ENCODE measurements around the gene PTPRH.

Gene PTPRH, protein sequence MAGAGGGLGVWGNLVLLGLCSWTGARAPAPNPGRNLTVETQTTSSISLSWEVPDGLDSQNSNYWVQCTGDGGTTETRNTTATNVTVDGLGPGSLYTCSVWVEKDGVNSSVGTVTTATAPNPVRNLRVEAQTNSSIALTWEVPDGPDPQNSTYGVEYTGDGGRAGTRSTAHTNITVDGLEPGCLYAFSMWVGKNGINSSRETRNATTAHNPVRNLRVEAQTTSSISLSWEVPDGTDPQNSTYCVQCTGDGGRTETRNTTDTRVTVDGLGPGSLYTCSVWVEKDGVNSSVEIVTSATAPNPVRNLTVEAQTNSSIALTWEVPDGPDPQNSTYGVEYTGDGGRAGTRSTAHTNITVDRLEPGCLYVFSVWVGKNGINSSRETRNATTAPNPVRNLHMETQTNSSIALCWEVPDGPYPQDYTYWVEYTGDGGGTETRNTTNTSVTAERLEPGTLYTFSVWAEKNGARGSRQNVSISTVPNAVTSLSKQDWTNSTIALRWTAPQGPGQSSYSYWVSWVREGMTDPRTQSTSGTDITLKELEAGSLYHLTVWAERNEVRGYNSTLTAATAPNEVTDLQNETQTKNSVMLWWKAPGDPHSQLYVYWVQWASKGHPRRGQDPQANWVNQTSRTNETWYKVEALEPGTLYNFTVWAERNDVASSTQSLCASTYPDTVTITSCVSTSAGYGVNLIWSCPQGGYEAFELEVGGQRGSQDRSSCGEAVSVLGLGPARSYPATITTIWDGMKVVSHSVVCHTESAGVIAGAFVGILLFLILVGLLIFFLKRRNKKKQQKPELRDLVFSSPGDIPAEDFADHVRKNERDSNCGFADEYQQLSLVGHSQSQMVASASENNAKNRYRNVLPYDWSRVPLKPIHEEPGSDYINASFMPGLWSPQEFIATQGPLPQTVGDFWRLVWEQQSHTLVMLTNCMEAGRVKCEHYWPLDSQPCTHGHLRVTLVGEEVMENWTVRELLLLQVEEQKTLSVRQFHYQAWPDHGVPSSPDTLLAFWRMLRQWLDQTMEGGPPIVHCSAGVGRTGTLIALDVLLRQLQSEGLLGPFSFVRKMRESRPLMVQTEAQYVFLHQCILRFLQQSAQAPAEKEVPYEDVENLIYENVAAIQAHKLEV

DNA sequence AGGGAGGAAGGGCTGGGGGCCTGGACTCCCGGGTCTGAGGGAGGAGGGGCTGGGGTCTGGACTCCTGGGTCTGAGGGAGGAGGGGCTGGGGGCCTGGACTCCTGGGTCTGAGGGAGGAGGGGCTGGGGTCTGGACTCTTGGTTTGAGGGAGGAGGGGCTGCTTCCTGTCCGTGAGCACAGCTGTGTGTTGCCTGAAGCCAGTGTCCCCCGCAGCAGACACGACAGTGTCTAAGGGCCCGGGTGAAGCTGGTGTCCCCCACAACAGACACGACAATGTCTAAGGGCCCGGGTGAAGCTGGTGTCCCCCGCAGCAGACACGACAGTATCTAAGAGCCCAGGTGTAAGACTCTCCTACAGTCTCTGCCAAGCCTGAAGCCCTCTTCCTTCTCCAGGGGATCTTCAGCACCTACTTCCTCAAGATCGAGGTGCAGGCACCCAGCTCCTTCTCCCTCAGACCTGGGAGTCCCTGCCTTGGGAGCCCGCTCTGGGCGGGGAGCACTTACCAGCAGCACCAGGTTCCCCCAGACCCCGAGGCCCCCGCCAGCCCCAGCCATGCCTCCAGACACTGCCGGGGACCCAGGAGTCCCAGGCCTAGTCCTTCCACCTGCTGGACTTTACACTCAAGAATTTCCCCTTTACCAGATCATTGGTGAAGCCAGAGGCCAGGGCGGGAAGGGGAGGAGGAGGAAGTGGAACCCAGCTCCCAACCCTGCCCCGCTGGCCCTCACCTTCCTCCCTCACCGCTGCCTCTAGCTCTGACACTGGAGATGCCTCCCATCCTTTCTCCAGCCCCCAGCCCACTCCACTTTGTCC is at the start of gene PTPRH:
Gene PTPRH (minus strand): TSS at position 622 of the 813 bp plus-strand sequence. CDS start 68 bp downstream, at position 554.
- DNase-seq (ENCODE audit: low spot score): peak; percentile 6

DNA sequence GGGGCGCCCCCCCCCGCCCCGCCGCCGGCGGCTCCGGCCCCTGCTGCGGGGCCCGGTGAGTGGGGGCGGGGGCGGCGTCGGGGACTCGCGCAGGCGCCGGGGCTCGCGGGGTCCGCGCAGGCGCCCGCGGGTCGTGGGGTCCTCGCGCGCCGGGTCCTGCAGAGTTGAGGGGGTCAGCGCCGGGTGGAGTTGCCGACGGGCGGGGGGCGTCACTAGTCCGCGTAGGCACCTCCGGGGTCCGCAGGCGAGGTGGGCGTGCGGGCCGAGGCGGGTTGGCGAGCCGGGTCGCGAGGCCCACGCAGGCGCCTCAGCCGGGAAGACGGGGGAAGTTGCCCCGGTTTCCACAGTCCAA is 49.2 kb upstream of the PTPRH start:
- peak; percentile 80 for DNase-seq (ENCODE audit: low spot score)

DNA sequence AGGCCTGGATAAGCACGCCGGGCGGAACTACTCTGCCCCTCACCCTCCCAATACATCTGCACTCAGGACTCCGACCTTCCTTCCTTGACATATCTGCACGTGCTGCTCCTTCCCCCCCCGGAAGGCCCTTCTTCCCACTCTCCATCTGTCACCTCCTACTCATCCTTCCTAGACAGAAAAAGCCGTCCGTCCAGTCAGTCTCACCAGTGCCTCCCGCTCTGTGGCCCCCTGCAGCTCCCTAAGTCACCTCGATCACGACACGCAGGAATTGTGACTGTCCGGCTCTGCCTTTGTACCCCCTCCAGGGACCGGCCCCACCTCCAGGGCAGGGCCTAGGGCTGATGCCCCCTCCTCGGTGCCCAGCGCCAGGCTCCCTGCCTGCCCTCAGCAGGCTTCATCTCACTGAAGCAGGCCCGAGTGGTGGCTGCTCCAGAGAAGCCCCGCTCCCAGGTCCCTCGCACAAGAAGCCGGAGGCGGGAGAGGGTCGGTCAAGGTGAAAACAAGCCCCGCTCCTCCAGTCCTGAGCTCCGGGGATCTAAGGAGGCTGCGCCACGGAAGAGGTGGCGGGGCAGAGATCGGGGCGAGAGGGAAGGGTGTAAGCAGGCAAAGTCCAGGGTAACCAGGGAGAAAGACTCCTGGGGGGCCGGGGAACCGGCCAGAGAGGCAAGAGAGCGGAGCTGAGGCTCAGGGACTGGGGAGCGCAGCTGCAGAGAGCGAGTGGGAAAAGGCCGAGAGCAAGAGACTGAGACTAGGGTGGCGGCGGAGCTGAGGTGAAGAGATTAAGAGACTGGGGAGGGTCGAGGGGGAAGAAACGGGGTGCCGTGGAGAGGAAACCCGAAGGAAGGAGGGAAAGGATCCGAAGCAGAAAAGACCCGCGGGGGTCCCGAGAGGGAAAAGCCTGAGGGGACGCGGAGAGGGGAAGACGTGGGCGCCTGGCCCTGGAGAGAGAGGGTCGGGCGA is 48.4 kb upstream of the PTPRH start:
- peak; percentile 43 for DNase-seq (ENCODE audit: low spot score)

DNA sequence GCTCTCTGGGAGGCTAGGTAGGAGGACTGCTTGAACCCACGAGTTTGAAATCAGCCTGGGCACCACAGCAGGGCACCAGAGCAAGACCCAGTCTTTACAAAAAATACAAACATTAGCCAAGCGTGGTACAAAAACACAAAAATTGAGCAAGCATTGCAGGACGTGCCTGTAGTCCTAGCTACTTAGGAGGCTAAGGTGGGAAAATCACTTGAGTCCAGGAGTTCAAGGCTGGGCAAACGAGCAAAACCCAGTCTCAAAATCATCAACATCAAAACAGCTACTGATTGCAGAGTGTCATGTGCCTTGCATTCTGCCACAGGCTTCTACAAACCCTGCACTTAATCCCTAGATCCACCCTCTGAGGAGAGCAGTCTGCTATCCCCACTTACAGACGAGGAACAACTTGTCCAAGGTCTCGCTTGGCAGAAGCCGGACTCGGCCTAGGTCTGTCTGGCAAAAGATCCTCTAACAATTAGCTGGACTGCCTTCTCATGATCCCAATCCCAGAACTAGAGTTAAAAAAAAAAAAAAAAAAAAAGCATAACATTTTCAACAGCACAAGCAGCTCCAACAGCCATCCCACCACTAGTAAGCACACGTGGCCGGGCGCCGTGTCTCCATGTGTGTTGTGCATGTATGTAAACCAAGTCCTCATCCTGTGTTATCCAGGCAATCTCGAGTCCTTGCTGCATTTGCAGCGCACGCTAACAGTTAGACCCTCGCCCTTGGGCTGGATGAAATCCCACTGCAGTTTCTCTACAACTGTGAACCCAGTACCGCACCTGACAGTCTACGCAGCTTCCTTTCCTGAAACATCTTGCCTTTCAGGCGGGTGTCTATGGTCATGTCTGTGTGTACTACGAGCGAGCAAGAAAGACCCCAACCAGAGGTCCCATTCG is 47.5 kb upstream of the PTPRH start:
- DNase-seq (ENCODE audit: low spot score): no peak

DNA sequence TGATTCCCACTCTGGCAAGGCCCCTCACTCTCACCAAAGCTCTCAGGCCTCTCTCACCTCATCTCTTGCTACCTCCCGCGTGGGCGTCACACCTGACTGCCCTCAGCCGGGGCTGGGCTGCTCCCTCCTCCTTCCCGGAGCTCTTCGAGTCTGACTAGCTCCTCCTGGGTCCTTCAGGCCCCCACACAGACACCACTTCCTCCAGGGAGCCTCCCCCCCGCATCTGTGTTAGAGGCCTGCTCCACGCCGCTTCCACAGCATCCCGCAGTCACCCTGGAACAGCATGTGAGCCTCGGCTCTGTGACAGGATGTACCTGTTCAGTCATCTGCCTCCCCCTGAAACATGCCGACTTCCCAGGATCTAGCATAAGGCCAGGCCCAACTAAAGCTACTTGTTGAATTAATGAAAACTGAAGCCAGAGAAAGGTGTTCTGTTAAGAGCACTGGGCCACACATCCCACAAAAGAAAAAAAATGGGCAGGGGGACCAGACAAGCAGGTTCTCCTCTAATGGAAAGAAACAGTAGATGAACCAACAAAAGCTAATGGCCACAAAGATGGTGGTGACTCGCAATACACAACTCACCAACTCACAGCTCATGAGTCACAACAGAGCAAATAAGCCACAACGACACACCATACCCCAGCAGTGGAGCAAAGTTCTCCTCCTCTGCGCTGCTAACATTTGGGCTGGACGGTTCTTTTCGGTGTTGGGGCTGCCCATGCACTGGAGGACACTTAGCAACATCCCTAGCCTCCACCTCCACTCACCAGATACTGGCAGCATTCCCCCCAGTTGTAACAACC is 46.5 kb upstream of the PTPRH start:
- DNase-seq (ENCODE audit: low spot score): no peak

DNA sequence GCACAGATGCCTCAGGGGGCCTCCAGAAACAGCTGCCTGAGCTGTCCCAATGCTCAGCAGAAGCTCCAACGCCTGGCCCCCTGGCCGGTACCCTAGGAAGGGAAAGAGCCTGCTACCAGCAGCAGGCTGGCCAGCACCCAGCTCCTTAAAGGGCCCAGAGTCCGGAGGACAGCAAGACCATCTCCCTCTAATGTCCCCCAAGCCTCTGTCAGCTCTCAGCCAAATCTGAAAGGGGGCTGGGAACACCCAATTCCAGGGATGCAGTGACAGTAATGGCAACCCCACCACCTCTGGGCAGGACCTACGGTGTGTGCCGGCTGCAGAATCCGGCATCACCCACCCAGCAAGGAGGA is 45.3 kb upstream of the PTPRH start:
- DNase-seq (ENCODE audit: low spot score): no peak

DNA sequence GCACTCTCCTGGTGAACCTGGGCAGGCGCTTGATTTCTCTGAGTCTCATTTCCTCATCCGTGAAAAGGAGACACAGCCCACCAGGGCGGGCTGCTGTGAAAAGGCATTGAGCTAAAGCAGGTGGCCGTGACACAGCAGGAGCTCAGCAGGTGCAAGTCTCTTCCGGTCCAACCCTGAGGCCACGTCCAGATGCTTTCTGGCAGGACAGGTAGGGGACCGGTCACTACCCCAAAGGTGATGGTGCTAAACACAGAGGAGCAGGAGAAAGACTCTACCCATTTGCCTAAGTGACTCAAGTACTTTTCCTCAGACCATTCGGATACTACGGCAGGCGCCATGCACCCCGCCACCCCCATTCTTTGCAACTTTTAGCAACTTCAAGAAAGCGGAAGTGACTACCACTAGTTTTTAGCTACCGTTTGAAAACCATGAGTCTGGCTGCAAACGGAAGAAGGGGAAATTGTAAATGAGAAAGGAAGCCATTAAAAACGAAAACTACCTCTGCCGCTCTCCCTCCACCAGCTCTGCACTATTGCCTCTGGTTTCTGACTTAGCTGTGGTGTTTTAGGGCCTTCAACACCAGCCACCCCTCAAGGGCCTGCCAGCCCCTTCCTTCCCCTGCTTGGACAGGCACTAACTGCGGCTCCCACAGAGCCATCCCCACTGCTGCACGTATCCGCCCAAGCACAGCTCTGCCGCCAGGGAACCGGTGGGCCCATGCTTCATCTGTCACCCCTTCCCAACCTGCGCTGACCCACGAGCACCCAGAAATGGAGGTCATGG is 44.7 kb upstream of the PTPRH start:
- DNase-seq (ENCODE audit: low spot score): no peak

DNA sequence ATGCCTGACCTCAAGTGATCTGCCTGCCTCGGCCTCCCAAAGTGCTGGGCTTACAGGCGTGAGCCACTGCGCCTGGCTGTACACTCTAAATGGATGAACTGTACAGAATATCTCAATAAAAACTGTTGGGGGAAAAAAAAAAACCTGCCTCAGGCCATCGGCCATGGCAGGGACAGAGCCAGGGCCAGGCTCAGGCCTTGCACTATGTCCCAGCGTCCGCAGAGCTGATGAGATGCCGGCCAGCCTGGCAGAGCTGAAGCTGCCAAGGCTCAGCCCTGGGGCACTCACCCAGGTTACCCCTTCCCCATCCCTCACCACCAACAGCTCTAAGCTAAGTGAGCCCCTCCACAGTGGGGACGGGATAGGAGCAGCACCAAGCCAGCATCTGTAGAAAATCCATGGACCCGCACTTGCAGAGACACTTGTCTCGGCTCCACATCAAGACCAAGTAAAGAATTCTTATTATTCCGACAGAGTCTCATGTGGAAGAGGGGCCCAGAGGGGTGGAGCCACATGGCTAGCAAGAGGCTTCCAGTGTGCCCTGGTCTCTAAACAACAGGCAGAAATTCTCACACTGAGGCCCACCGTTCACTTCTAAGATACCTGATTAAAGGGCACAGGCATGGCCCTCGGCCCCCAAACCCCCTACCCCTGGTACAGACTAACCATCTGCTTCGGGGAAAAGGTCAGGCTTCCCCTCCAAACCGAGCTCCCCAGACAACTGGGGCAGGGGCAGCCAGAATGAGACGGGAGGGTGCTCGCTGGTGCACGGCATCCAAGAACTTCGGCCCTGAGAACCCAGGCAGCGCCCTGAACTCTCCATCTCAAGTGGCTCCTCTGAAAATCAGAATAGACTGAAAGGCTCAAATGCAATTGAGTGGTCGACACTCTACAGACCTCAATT is 43.7 kb upstream of the PTPRH start:
- DNase-seq (ENCODE audit: low spot score): no peak

DNA sequence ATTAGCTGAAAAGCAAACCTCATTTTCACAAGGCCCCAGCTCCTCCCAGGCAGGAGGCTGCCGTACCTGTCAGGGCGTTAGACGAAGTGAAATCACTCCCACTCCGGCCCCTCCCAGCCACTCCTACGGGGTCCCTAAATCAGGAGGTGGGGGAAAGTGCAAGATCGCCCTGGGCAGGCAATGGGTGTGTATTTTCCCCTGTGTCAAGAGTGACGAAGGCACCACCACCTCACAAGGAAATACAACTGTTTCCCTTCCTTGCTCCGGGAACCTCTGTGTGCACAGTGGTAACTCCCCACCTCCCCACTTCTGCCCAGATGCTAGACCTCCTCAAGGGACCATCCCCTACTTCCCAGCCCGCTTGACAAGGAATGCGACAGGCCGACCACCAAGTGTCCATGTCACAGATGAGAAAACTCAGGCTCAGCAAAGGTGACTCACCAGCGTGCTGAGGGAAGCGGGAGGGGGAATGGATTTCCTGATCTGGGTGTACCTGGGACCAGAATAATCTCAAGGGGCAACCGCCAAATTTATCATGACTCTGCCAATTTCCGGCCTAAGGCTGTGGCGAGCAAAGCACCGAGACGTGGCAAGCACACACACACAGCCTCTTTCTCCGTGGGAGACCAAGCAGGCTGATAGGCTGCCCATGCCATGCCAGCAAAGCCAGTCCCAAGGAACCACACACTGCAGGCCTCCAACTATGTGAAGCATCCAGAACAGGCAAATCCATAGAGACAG is 42.2 kb upstream of the PTPRH start:
- no peak for DNase-seq (ENCODE audit: low spot score)

DNA sequence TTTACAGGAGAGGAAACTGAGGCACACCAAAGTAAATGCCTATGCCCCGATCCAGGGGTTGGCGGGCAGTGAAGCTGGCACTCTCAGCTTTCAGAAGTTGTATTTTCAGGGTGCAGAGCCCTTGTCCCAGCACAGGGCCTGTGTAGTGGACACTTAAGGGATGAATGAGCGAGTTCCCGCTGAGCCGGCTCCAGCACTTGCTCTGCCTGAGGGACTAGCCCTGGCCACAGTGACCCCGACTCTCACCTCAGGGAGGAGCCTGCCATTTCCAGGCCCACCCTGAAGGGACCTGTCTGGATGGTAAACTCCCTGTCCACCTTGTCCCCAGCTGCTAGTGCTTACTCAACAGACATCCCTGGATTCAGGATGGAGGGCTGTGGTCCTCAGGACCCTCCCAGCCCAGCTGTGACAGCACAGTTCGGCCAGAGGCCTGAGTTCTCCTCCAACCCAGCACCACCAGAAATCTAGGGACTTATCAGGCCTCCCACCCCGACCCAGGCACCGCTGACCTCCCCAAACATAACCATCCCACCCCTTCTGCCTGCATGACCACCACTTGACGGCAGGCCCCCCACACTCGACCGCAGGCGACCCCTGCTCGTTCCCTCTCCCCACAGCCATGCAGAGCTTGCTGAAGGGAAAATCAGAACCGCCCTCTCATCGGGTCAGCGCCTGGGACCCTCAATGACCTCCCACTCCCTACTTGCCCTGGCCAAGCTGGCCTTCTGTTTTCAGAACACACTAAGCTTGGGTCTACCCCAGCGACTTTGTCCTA is 41.1 kb upstream of the PTPRH start:
- DNase-seq (ENCODE audit: low spot score): no peak

DNA sequence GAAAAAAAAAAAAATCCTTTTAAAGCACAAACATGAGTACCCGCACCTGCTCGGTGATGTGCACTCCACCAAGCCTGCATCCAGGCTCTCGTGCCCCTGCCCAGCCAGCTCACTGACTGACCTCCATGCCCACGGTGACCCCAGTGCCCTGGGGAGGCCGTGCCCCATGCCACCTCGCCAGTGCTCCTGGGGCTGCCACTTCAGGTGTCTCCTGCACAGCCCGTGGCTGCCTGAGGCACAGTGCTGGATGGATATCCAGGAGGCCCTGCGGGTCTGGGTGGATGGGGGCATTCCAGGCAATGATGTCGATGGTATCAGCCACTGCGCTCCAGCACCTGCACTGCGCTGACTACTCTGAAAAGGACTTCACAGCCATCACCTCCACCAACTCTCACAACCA is 40.5 kb upstream of the PTPRH start:
- no peak for DNase-seq (ENCODE audit: low spot score)

DNA sequence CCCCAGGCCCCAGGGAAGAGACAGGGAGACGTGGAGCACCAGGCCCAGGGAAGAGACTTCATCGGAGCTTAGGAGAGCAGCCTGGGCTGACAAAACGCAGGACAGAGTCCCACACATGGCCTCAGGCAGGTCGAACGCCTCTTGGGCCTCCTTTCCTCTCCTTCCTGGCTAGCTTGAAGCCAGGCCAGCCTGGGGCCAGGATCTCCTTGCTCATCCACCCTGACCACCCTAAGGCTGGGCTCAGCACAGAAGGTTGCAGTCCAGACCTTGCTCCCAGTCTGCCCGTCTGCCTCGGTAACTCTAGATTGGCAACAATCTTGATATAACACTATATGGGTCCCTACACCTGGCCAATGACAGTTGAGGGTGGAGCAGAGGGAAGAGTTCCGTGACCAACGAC is 39.4 kb upstream of the PTPRH start:
- no peak for DNase-seq (ENCODE audit: low spot score)

DNA sequence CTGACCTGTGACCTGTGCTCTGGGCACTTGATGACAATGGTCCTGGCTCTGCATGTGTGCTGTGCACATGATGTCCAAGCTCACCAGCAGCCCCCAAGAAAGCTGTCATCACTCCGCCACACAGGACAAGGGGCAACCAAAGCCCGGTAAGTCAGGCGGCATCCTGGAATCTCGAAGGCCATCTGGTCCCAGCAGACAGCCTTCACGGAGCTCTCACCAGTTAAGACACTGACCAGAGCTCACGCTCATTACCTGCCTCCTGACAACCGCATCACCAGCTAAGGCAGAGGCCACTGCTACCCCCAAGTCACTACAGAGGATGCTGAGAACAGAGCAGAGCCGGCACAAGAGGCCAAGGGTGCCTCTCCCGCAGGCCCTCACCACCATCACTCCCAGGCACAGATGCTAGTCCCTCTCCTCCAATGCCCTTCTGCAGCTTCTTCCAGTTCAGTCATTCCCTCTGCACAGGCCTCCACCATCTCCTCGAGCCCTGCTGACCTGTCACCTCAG is 38.9 kb upstream of the PTPRH start:
- DNase-seq (ENCODE audit: low spot score): no peak

DNA sequence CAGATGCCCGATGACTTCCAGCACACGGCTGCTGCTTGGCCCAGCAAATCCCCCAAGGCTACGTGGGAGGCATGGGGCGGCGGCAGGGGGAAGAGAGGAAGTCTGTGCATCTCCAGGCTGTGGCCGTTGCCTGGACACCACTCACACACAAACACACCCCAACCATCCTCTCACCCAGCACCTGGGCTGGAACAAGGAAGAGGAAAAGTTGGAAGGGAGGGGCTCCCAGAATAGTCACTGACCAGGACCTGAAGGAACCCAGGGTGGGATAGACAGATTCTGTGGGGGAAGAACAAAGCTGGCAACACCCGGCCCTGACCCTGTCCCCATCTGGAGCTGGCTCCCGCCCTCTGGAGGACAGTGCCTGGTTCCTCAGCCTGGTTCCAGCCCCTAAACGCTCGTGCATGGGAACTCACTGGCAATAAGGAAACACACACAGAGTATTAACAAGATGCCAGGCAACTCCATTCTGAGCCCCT is 38.4 kb upstream of the PTPRH start:
- DNase-seq (ENCODE audit: low spot score): peak; percentile 58

Data from AG20443 (cell line).